HEK293 (cell line): ENCODE results near the gene UBQLN1.
"Not testable (repeated sequence)": the region's sequence is repeated elsewhere in the genome, so short reads cannot be mapped to it uniquely, and the experiment has no call there.

ENCODE experiments used
- CTCF ChIA-PET: fragments of 350-600 bp; formaldehyde crosslinking; extraction: SDS; loops from one replicate; lab custom pipeline; 2021; ENCODE audit warnings: antibody characterized with exemption; lab: Yijun Ruan, JAX
- POLR2A ChIA-PET: fragments of 300-600 bp; formaldehyde crosslinking; extraction: SDS; loops from one replicate; lab custom pipeline; 2020; ENCODE audit warnings: antibody characterized with exemption, inconsistent platforms; lab: Yijun Ruan, JAX
- H3K27ac ChIP-seq: fragments of 200-500 bp; sonication (Bioruptor generic); 2 replicates; pipeline ENCODE4 v1.5.1; 2014; ENCODE audit warnings: low read depth, low read length, control low read depth, inconsistent platforms; ENCODE audit errors: extremely low read depth
- H3K36me3 ChIP-seq, 2 experiments: fragments of 200-500 bp in 1 of 2; sonication (Bioruptor generic) in 1 of 2; 1 replicate in 1 of 2; 2 replicates in 1 of 2; pipeline ENCODE4 v1.5.1; 2014 to 2017; ENCODE audit warnings: inconsistent platforms in 2 of 2, low read length in 2 of 2; ENCODE audit not compliant: control insufficient read depth in 2 of 2, insufficient read depth in 1 of 2
- H3K4me1 ChIP-seq: fragments of 200-500 bp; sonication (Bioruptor generic); 2 replicates; pipeline ENCODE4 v1.5.1; 2014; ENCODE audit warnings: mild to moderate bottlenecking, low read length, inconsistent platforms; ENCODE audit not compliant: control insufficient read depth, insufficient read depth
- H3K4me3 ChIP-seq: 2 replicates; pipeline ENCODE4 v1.5.1; 2011; ENCODE audit warnings: low read depth, mild to moderate bottlenecking, control low read depth, low read length, moderate library complexity
- H3K9me3 ChIP-seq: fragments of 200-500 bp; sonication (Bioruptor generic); 2 replicates; pipeline ENCODE4 v1.5.1; 2014; ENCODE audit warnings: low read depth, low read length, inconsistent platforms; ENCODE audit not compliant: control insufficient read depth, insufficient read depth
- ZNF146 ChIP-seq: fragments of 450-650 bp; formaldehyde crosslinking; IDR thresholded peaks from 2 replicates; pipeline ENCODE4 v1.5.1; 2016; ENCODE audit warnings: missing biosample characterization, missing genetic modification characterization
- TF ChIP-seq, protein P1 (sequence below): fragments of 450-650 bp; formaldehyde crosslinking; IDR thresholded peaks from 2 replicates; pipeline ENCODE4 v1.5.1; 2016; ENCODE audit warnings: missing biosample characterization, missing genetic modification characterization

UBQLN1 gene

DNA sequence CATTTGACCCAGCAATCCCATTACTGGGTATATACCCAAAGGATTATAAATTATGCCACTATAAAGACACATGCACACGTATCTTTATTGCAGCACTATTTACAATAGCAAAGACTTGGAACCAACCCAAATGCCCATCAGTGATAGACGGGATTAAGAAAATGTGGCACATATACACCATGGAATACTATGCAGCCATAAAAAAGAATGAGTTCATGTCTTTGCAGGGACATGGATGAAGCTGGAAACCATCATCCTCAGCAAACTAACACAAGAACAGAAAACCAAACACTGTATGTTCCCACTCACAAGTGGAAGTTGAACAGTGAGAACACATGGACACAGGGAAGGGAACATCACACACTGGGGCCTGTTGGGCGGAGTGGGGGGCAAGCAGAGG lies 94.5 kb downstream of the UBQLN1 start:
- H3K4me3 ChIP-seq, H3K9me3 ChIP-seq, H3K36me3 ChIP-seq, H3K4me1 ChIP-seq, H3K27ac ChIP-seq: not testable (repeated sequence)
- CTCF ChIA-PET: interaction anchor here (1.5 kb wide), 1 partner anchor 17 kb away, joined by 5 read pairs; no protein-coding TSS in a partner anchor
- TF ChIP-seq, protein P1, sequence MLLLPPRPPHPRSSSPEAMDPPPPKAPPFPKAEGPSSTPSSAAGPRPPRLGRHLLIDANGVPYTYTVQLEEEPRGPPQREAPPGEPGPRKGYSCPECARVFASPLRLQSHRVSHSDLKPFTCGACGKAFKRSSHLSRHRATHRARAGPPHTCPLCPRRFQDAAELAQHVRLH: peak; percentile 52; the same call in 1 of the 2 replicates
- peak; percentile 67; the same call in 1 of the 2 replicates for TF ChIP-seq ZNF146 (tag by site-specific recombination)
- POLR2A ChIA-PET: interaction anchor here (0.7 kb wide), 1 partner anchor 19 kb away, joined by 5 read pairs; no protein-coding TSS in a partner anchor
